Large intestine (tissue), 3 donors: ENCODE data around the gene TIGD3. TPM values are rescaled to one million over a fixed set of nuclear protein-coding genes. Genes with fewer than 3 reads are reported as not detected.

ENCODE experiments used
- DNase-seq, 2 donors: peaks; one replicate each; pipeline versions ENCODE4 v3.0.0 to v3.0.0-alpha.2; 2013
- H3K27ac ChIP-seq: one replicate; pipeline ENCODE4 v1.5.1; 2013; ENCODE audit warnings: low read length
- H3K27me3 ChIP-seq: 2 replicates; pipeline ENCODE4 v1.6.1; 2013; ENCODE audit warnings: low read length; ENCODE audit not compliant: control insufficient read depth, insufficient read depth
- H3K36me3 ChIP-seq: 2 replicates; pipeline ENCODE4 v1.6.1; 2013; ENCODE audit warnings: low read length; ENCODE audit not compliant: control insufficient read depth, insufficient read depth
- H3K4me1 ChIP-seq: one replicate; pipeline ENCODE4 v1.6.1; 2013; ENCODE audit warnings: low read length; ENCODE audit not compliant: control insufficient read depth, insufficient read depth
- H3K4me3 ChIP-seq: one replicate; pipeline ENCODE4 v1.5.1; 2013; ENCODE audit warnings: low read length
- H3K9me3 ChIP-seq: one replicate; pipeline ENCODE4 v1.6.1; 2013; ENCODE audit warnings: mild to moderate bottlenecking, low read depth, low read length, moderate library complexity; ENCODE audit not compliant: control insufficient read depth
- WGBS: methylation state at CpG from one replicate; pipeline ENCODE4 v1.1.5; 2013; ENCODE audit warnings: low lambda C conversion rate; ENCODE audit not compliant: insufficient coverage; 5-methylcytosine and 5-hydroxymethylcytosine counted together
- polyA plus RNA-seq: library from polyadenylated mRNA; unstranded; fragments of 120-200 nt; gene quantifications from one replicate; pipeline ENCODE4 v1.2.1, GENCODE V29; 2013

TIGD3 gene
- polyA plus RNA-seq, 1 donor: 2.1 TPM

DNA sequence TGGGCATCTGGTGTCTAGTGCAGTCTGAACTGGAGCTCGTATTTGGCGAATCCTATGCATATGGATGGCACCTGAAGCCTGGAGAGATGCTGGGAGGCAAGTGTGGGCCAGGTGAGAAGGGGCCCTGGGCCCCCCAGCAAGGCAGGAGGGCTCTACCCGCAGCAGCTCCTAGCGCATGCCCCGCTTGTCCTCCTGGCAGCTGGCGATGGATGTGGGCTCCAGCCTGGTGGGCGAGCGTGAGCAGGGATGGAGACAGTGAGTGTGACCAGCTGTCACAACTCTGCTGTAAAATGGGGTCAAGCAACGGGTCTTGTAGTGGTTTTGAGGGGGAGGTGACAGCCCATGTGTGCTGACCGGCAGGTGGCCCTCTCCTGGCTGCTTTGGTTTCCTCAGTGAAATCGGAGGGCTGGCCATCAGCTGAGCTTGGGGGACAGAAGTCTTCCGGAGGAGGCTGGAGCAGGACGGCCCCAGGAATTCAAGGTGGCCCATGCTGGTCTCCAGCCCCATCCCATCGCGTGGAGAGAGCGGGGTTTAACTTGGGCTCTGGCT, 43.9 kb downstream of the TIGD3 start:
- Histone ChIP-seq H3K36me3 (peaks cover 69% of the 10 kb centered on the region), H3K27me3 (no peaks in the 10 kb centered on the region), H3K27ac (no peak overlapping the region), H3K4me3 (no peak overlapping the region), H3K9me3 (no peaks in the 10 kb centered on the region), H3K4me1 (peaks cover 21% of the 10 kb centered on the region)
- WGBS: no CpG with 5 or more reads among the region's 16 CpGs
- DNase-seq: no peak

DNA sequence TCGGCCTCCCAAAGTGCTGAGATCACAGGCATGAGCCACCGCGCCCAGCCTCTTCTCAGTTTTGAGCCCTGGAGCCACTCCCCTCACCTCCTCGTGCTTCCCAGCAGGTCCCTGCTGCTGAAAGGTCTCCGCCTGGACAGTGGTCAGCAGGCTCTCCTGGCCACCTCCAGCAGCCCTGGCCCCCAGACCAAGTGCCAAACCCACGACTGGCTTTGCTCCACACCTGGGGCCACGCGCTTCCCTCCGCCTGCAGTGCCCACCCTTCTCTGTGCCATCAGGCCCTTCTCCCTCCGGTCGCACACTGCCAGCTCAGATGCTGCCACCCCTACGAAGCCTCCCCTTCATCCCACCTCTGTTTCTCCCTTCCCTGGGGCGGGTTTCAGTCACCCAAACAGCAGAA, 44.7 kb downstream of the TIGD3 start:
- DNase-seq: no peak
- peaks cover 21% of the 10 kb centered on the region for H3K4me1 ChIP-seq
- peaks cover 69% of the 10 kb centered on the region for H3K36me3 ChIP-seq

DNA sequence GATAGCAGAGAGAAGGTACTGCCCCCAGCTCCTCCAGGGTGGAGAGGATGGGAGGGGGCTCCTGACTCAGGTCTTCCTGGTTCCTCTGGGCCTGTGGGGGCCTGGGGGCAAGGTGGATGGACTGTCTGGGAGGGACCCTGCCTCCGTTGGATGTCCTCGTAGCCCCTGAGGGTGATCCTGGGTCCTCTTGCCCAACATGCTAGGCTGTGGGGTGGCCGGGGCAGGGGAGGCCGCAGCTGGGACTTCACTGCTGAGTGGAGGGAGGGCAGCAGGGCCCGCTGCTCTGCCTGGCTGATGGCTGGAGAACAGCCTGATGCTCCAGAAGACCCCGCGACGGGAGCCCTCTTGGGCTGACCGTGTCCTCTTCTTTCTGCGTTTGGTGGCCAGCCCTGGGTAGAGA, 45.3 kb downstream of the TIGD3 start:
- H3K27me3 ChIP-seq: no peaks in the 10 kb centered on the region
- H3K9me3 ChIP-seq: no peaks in the 10 kb centered on the region
- H3K4me1 ChIP-seq: peaks cover 21% of the 10 kb centered on the region
- no peak overlapping the region for H3K4me3 ChIP-seq
- peak overlapping the region; percentile 71 for H3K27ac ChIP-seq
- WGBS: no CpG with 5 or more reads among the region's 10 CpGs
- no peak for DNase-seq
- peaks cover 67% of the 10 kb centered on the region for H3K36me3 ChIP-seq

More for the DNA sequence above, 44.7 kb downstream of the TIGD3 start:
- no peaks in the 10 kb centered on the region for H3K27me3 ChIP-seq
- H3K27ac ChIP-seq: no peak overlapping the region
- WGBS: no CpG with 5 or more reads among the region's 13 CpGs
- H3K4me3 ChIP-seq: no peak overlapping the region
- H3K9me3 ChIP-seq: no peaks in the 10 kb centered on the region

DNA sequence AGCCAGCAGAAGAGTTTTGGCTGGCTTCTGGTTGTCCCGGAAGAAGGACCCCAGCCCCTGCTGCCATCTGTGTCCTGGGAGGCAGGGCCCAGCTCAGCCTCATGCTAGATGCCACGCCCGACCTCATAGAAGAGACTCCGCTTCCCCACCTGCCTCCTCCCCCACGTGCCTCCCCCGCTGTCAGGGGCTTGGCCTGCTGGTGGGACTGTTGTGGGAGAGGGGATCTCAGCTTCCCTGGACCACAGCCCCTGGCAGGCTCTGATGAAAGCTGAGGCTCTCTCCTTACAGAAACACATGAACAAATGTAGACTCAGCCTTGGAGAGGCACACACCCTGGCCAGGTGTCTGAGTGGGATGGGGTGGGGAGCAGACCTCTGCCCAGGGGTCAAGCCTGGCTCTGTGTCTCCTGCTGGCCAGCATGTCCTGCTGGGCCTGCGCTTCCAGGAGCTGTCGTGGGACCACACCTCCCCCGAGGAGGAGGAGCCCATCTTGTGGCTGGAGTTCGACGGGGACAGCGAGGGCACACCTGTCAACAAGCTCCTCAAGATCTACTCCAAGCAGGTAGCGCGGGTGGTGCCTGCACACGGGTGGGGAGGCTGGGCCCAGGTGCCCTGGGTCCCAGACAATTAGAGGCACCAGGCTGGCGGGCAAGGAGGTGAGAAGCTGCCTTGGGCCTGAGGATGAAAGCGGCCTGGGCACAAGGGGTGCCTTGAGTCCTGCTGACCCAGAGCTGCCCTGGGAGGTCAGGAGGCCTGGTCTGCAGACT, 45.9 kb downstream of the TIGD3 start:
- WGBS: no CpG with 5 or more reads among the region's 17 CpGs
- peaks cover 21% of the 10 kb centered on the region for H3K4me1 ChIP-seq
- no peaks in the 10 kb centered on the region for H3K27me3 ChIP-seq
- no peaks in the 10 kb centered on the region for H3K9me3 ChIP-seq
- DNase-seq: no peak
- peaks cover 69% of the 10 kb centered on the region for H3K36me3 ChIP-seq
- no peak overlapping the region for H3K4me3 ChIP-seq
- peak overlapping the region; percentile 71 for H3K27ac ChIP-seq

DNA sequence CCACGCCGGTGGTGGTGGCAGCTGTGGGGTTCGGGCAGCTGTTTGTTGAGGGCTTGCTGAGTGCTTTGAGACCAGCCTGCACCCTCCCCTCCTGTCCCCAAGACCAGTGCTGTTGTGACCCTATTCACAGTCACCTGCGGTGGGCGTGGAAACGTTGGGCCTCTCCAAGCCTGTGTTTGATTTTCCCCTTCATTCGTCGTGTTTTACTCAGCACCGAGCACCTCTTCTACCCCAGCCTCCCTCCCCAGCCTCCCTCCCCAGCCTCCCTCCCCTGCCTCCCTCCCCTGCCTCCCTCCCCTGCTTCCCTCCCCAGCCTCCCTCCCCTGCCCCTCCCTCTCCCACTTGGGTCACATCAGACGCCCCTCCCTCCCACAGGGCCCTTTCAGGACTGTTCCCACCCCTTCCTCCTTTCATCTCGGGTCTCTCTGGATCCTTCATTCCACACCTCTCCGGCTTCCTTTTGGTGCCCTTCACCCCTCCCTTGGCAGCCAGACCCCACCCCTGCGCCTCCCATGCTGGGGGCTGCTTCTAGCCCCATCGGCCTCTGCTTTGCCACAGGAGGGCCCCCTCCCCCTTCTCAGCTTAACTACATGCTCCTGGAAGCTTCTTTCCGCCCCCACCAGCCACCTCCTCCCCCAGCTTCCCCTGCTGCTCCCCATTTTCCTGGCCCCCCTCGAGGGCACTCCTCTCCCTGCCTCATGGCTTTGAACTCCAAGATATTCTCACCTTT, 46.7 kb downstream of the TIGD3 start:
- WGBS: 17% methylated on average over 2 of the region's 16 CpGs
- peak; percentile 74 to 90 for DNase-seq
- peak overlapping the region; percentile 84 for H3K27ac ChIP-seq
- H3K9me3 ChIP-seq: no peaks in the 10 kb centered on the region
- peaks cover 65% of the 10 kb centered on the region for H3K36me3 ChIP-seq
- no peak overlapping the region for H3K4me3 ChIP-seq
- peaks cover 21% of the 10 kb centered on the region for H3K4me1 ChIP-seq
- H3K27me3 ChIP-seq: no peaks in the 10 kb centered on the region

- Histone ChIP-seq H3K4me3 (no peak overlapping the region), H3K4me1 (peaks cover 21% of the 10 kb centered on the region), H3K9me3 (no peaks in the 10 kb centered on the region), H3K36me3 (peaks cover 61% of the 10 kb centered on the region), H3K27me3 (no peaks in the 10 kb centered on the region), H3K27ac (peak overlapping the region; percentile 84)
- DNase-seq: no peak
- WGBS: no CpG with 5 or more reads among the region's 10 CpGs
Observed at GRCh38 chr11:65401803-65402248, 47.3 kb downstream of the TIGD3 start.

DNA sequence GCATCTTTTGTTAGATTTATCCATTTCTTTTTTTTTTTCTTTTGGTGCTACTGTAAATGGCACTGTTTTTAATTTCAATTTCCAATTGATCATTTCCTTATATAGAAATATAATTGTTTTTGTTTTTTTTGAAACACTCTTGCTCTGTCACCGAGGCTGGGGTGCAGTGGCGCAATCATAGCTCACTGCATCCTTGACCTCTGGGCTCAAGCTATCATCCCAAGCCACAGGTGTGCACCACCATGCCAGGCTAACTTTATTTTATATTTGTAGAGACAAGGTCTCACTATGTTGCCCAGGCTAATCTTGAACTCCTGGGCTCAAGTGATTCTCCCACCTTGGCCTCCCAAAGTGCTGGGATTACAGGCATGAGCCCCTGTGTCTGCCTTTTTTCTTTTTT, 48.2 kb downstream of the TIGD3 start:
- no peak overlapping the region for H3K4me3 ChIP-seq
- H3K4me1 ChIP-seq: peaks cover 21% of the 10 kb centered on the region
- WGBS: 60% methylated on average over 2 of the region's 2 CpGs
- H3K27me3 ChIP-seq: no peaks in the 10 kb centered on the region
- no peaks in the 10 kb centered on the region for H3K9me3 ChIP-seq
- no peak for DNase-seq
- H3K36me3 ChIP-seq: peaks cover 57% of the 10 kb centered on the region
- H3K27ac ChIP-seq: no peak overlapping the region

GRCh38 chr11:65403607-65404121, 49.1 kb downstream of the TIGD3 start:
- H3K27ac ChIP-seq: no peak overlapping the region
- peaks cover 21% of the 10 kb centered on the region for H3K4me1 ChIP-seq
- no peaks in the 10 kb centered on the region for H3K27me3 ChIP-seq
- H3K4me3 ChIP-seq: no peak overlapping the region
- peaks cover 53% of the 10 kb centered on the region for H3K36me3 ChIP-seq
- no CpG with 5 or more reads among the region's 12 CpGs for WGBS
- H3K9me3 ChIP-seq: no peaks in the 10 kb centered on the region
- DNase-seq: no peak

- H3K27ac ChIP-seq: no peak overlapping the region
- no CpG with 5 or more reads among the region's 13 CpGs for WGBS
- H3K4me1 ChIP-seq: peaks cover 21% of the 10 kb centered on the region
- no peak overlapping the region for H3K4me3 ChIP-seq
- H3K9me3 ChIP-seq: no peaks in the 10 kb centered on the region
- H3K27me3 ChIP-seq: no peaks in the 10 kb centered on the region
- H3K36me3 ChIP-seq: peaks cover 54% of the 10 kb centered on the region
- no peak for DNase-seq
Observed at GRCh38 chr11:65404210-65404609, 49.7 kb downstream of the TIGD3 start.

DNA sequence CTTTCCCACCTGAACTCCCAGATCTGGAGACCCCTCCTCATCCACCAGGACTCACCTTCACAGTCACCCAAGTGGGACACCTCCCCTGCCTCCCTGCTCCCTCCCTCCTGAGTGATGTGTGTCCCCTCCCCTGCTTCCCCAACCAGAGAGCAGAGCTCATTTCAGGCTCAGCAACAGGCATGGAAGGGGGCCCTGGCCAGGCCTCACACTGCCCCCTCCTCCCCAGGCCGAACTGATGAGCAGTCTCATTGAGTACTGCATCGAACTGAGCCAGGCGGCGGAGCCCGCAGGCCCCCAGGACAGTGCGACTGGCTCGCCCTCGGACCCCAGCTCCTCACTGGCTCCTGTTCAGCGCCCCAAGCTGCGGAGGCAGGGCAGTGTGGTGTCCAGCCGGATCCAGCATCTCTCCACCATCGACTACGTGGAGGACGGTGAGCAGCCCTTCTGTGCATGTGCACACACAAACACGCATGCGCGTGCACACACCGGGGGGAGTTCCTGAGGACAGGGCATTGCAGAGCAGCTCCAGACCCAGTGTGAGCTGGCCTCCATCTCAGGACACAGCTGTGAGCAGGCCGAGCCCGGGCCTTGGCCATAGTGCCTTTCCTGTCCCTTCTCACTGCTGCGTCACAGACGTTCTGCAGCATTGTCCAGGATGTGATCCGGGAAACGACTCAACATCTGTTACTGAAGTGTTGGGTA, 50.2 kb downstream of the TIGD3 start:
- H3K27ac ChIP-seq: no peak overlapping the region
- H3K9me3 ChIP-seq: no peaks in the 10 kb centered on the region
- H3K27me3 ChIP-seq: no peaks in the 10 kb centered on the region
- no peak for DNase-seq
- peaks cover 53% of the 10 kb centered on the region for H3K36me3 ChIP-seq
- H3K4me3 ChIP-seq: no peak overlapping the region
- H3K4me1 ChIP-seq: peaks cover 21% of the 10 kb centered on the region
- no CpG with 5 or more reads among the region's 24 CpGs for WGBS
